ENCODE measurements around the gene FBXL17. TPM values are rescaled to one million over a fixed set of nuclear protein-coding genes. Genes with fewer than 3 reads are reported as not detected.

FBXL17 gene
- total and polyA plus RNA-seq, 2 of the 4 experiments (the other 2 are of a cell fraction): 3.9 to 8.1 TPM

DNA sequence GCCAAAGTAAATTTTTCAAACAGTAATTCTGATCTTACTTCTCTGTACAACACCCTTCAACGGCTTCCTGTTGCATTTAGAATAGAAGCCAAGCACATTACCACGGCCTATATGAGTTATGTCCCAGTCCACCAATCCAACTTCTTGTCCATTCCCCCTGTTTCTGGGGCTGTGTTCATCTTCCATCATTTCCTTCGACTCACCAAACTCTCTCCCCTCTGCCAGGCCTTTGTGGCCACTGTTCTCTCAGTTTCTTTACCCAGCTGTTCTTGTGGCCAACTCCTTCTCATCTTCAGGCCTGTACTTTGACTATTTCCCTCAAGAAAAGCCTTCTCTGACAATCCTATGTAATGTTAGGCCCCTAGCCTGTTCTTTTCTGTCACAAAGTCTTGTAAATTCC is 451.8 kb downstream of the FBXL17 start:
- no peak overlapping the region for H2AFZ ChIP-seq (replicated peaks; ENCODE audit: low read length, poor library complexity)
- intact Hi-C loops (cut with micrococcal nuclease) (no loop called here), in situ Hi-C loops (cut with MboI; ENCODE audit: low sequenced_read_pairs) (no loop called here), dilution Hi-C loops (cut with HindIII; ENCODE audit: low sequenced_read_pairs, unreplicated experiment) (no loop called here)
- no peak overlapping the region for H4K8ac ChIP-seq (ENCODE audit: low read depth in 2 of 2, low read length in 2 of 2)
- no peak overlapping the region for H3K4me2 ChIP-seq (ENCODE audit: low read depth, low read length)
- no peaks in the 10 kb centered on the region for H3K27me3 ChIP-seq (ENCODE audit: control insufficient read depth, insufficient read depth, low read length)
- no TSS peak for BruUV-seq (replicated peaks)
- no peaks in the 10 kb centered on the region for H3K9me3 ChIP-seq (ENCODE audit: control insufficient read depth, insufficient read depth, low read length)
- ChIA-PET POLR2A (ENCODE audit: unreplicated experiment) (no interaction called here), CTCF (no interaction called here)
- H2BK120ac ChIP-seq (ENCODE audit: low read depth, low read length): no peak overlapping the region
- no peak overlapping the region for H2AK9ac ChIP-seq (replicated peaks; ENCODE audit: low read depth, low read length, poor library complexity)
- no peak overlapping the region for H3K18ac ChIP-seq (ENCODE audit: low read depth, low read length)
- ATAC-seq (ENCODE audit: low read depth): no peak
- H3K9ac ChIP-seq (ENCODE audit: low read depth, low read length): no peak overlapping the region
- 100% methylated on average over 2 of the region's 3 CpGs; no CpG with 5 or more reads in 1 of the 2 experiments for WGBS, 2 experiments (ENCODE audit: extremely low coverage in 2 of 2, insufficient read length in 1 of 2)
- TF ChIP-seq RAD21 (IDR thresholded peaks at IDR 0.05; ENCODE audit: low read length): no peak
- TF ChIP-seq, protein P1, sequence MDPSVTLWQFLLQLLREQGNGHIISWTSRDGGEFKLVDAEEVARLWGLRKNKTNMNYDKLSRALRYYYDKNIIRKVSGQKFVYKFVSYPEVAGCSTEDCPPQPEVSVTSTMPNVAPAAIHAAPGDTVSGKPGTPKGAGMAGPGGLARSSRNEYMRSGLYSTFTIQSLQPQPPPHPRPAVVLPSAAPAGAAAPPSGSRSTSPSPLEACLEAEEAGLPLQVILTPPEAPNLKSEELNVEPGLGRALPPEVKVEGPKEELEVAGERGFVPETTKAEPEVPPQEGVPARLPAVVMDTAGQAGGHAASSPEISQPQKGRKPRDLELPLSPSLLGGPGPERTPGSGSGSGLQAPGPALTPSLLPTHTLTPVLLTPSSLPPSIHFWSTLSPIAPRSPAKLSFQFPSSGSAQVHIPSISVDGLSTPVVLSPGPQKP (IDR thresholded peaks at IDR 0.05; ENCODE audit: borderline replicate concordance, low read depth, low read length): no peak
- no peak for TF ChIP-seq CHD1 (IDR thresholded peaks at IDR 0.05; ENCODE audit: low read depth, low read length)
- no peak for TF ChIP-seq POLR2A (IDR thresholded peaks at IDR 0.05; ENCODE audit: low read depth, low read length)
- no peak for TF ChIP-seq MAFK (IDR thresholded peaks at IDR 0.05; ENCODE audit: low read depth, low read length)
- TF ChIP-seq, protein P2, sequence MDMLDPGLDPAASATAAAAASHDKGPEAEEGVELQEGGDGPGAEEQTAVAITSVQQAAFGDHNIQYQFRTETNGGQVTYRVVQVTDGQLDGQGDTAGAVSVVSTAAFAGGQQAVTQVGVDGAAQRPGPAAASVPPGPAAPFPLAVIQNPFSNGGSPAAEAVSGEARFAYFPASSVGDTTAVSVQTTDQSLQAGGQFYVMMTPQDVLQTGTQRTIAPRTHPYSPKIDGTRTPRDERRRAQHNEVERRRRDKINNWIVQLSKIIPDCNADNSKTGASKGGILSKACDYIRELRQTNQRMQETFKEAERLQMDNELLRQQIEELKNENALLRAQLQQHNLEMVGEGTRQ (IDR thresholded peaks at IDR 0.05; ENCODE audit: low read depth, low read length): no peak
- TF ChIP-seq SMC3 (IDR thresholded peaks at IDR 0.05; ENCODE audit: low read depth, low read length): no peak
- no peak for TF ChIP-seq RCOR1 (IDR thresholded peaks at IDR 0.05; ENCODE audit: insufficient replicate concordance, low read length)
- TF ChIP-seq MAZ (IDR thresholded peaks at IDR 0.05; ENCODE audit: borderline replicate concordance, low read depth, low read length): no peak
- no peak for TF ChIP-seq FOS (IDR thresholded peaks at IDR 0.05; ENCODE audit: low read depth, low read length)
- no peak for TF ChIP-seq RFX5 (IDR thresholded peaks at IDR 0.05; ENCODE audit: low read depth, low read length)
- TF ChIP-seq NFE2L2 (IDR thresholded peaks at IDR 0.05; ENCODE audit: low read depth, low read length): no peak
- TF ChIP-seq CEBPB (IDR thresholded peaks at IDR 0.05; ENCODE audit: low read depth, low read length): no peak
- H2AK5ac ChIP-seq (ENCODE audit: low read depth, low read length): no peak overlapping the region
- H3K27ac ChIP-seq (ENCODE audit: insufficient read depth, low read length): no peak overlapping the region
- no peak overlapping the region for H2BK20ac ChIP-seq (ENCODE audit: low read depth, low read length)
- no peak overlapping the region for H4K5ac ChIP-seq (ENCODE audit: low read depth, low read length)
- H3K4ac ChIP-seq (ENCODE audit: low read depth, low read length): no peak overlapping the region
- H4K91ac ChIP-seq (ENCODE audit: insufficient read depth, low read depth, low read length): no peak overlapping the region
- no peaks in the 10 kb centered on the region for H4K20me1 ChIP-seq (ENCODE audit: insufficient read depth, low read length)
- H3K14ac ChIP-seq (replicated peaks; ENCODE audit: low read depth, low read length): no peak overlapping the region
- H3K79me1 ChIP-seq (ENCODE audit: low read depth in 1 of 2, low read length in 2 of 2): no peaks in the 10 kb centered on the region
- peak; percentile 28 for DNase-seq
- no peaks in the 10 kb centered on the region for H3K4me1 ChIP-seq (ENCODE audit: control insufficient read depth, insufficient read depth, low read length)
- no peak overlapping the region for H2BK5ac ChIP-seq (ENCODE audit: low read depth, low read length, poor library complexity, severe bottlenecking)
- H3K56ac ChIP-seq (ENCODE audit: extremely low read depth, insufficient read depth, low read length): no peak overlapping the region
- no peak overlapping the region for H3K4me3 ChIP-seq (ENCODE audit: insufficient read depth, low read depth, low read length)
- H3K36me3 ChIP-seq (ENCODE audit: control insufficient read depth, insufficient read depth, low read length): no peaks in the 10 kb centered on the region
- no peak overlapping the region for H3K23ac ChIP-seq (ENCODE audit: low read depth, low read length)
- no peak overlapping the region for H2BK15ac ChIP-seq (ENCODE audit: low read depth, low read length)
- H3K9me1 ChIP-seq (ENCODE audit: insufficient read depth, low read length): no peaks in the 10 kb centered on the region

Measured in IMR-90 (cell line).